Ovary (tissue), 9 donors: ENCODE results near the gene TALDO1. TPM values are rescaled to one million over a fixed set of nuclear protein-coding genes. Genes with fewer than 3 reads are reported as not detected.

Source experiments
- DNase-seq, 5 donors: peaks; one replicate each; pipeline ENCODE4 v3.0.0-alpha.2; 2019 to 2020
- H3K27ac ChIP-seq, 2 donors: fragments of 200-600 bp; one replicate each; pipeline versions ENCODE4 v1.5.1 to v1.8.0; 2019 to 2022
- H3K27me3 ChIP-seq: fragments of 200-600 bp; one replicate; pipeline ENCODE4 v1.8.0; 2022
- H3K36me3 ChIP-seq: fragments of 200-600 bp; sonication (generic); one replicate; pipeline ENCODE4 v1.5.1; 2019
- H3K4me1 ChIP-seq: one replicate; pipeline ENCODE4 v1.8.1; 2013; ENCODE audit warnings: mild to moderate bottlenecking, moderate library complexity; ENCODE audit not compliant: insufficient read depth
- H3K4me3 ChIP-seq: fragments of 200-600 bp; sonication (generic); one replicate; pipeline ENCODE4 v1.5.1; 2017
- H3K9me3 ChIP-seq, 2 donors: fragments of 200-600 bp in 1 of 2; sonication (generic) in 1 of 2; one replicate each; pipeline versions ENCODE4 v1.5.1 to v1.8.1; 2013 to 2019; ENCODE audit warnings: mild to moderate bottlenecking in 1 of 2, moderate library complexity in 1 of 2
- EP300 ChIP-seq: sonication (generic); formaldehyde crosslinking; IDR thresholded peaks from one replicate; pipeline ENCODE4 v1.6.1; 2017; ENCODE audit warnings: antibody characterized with exemption
- POLR2A ChIP-seq: fragments of 450-650 bp; IDR thresholded peaks from one replicate; pipeline ENCODE4 v1.6.1; 2017; ENCODE audit warnings: antibody characterized with exemption, mild to moderate bottlenecking, moderate library complexity
- WGBS, 3 donors: extraction: QIAGEN DNeasy Blood & Tissue Kit in 1 of 3; methylation state at CpG; one replicate each; pipeline versions ENCODE4 v1.1.5 to v1.1.7; 2013 to 2017; 5-methylcytosine and 5-hydroxymethylcytosine counted together
- intact Hi-C, 4 donors: fragments of 100-400 bp; cut with DNase I; formaldehyde crosslinking; loops; one replicate each; pipeline versions ENCODE4 v1.11.0 to v1.15.1; 2022 to 2023
- polyA plus RNA-seq, 2 donors: library from polyadenylated mRNA; stranded (reverse); fragments of 200-250 nt in 1 of 2; fragments of 350-450 nt in 1 of 2; fragmentation: Illumina TruSeq in 1 of 2; extraction: RNeasy Lipid Tissue Mini Kit (QIAGEN cat#74804) in 1 of 2; gene quantifications; one replicate each; pipeline ENCODE4 v1.2.3, GENCODE V29; 2013 to 2014
- total RNA-seq, 7 donors: library from RNA; depleted of rRNA in 2 of 7; stranded (reverse); fragments of >200 nt in 2 of 7; fragmentation: NEBNext Ultra II Directional in 3 of 7; extraction: Animal tissue kit (Norgen Biotek cat#: 25700) in 3 of 7; gene quantifications; one replicate each; pipeline versions ENCODE4 v1.1.0 to v1.2.4, GENCODE V29; 2016 to 2023
- TF ChIP-seq, protein P1 (sequence below), 3 donors: fragments of 450-650 bp in 2 of 3; fragments of 200-600 bp in 1 of 3; IDR thresholded peaks; one replicate each; pipeline versions ENCODE4 v1.5.1 to v1.8.0; 2016 to 2022; ENCODE audit warnings: antibody characterized with exemption in 3 of 3, mild to moderate bottlenecking in 1 of 3
- donor health status: DM: no; HTN: no; CAD: no; lungs with moderate emphysema.
- donor health status: DM: no; HTN: no; CAD: no.
- donor health status: Bipolar disorder and iron deficiency.
- donor health status: DM: yes; HTN: yes; CAD: no.
- donor health status: DM: no; HTN: no; CAD: no.
- donor health status: DM: yes; HTN: yes; CAD: no.

The TALDO1 gene
- total and polyA plus RNA-seq, 9 donors: 75.0 to 134 (median 110) TPM

DNA sequence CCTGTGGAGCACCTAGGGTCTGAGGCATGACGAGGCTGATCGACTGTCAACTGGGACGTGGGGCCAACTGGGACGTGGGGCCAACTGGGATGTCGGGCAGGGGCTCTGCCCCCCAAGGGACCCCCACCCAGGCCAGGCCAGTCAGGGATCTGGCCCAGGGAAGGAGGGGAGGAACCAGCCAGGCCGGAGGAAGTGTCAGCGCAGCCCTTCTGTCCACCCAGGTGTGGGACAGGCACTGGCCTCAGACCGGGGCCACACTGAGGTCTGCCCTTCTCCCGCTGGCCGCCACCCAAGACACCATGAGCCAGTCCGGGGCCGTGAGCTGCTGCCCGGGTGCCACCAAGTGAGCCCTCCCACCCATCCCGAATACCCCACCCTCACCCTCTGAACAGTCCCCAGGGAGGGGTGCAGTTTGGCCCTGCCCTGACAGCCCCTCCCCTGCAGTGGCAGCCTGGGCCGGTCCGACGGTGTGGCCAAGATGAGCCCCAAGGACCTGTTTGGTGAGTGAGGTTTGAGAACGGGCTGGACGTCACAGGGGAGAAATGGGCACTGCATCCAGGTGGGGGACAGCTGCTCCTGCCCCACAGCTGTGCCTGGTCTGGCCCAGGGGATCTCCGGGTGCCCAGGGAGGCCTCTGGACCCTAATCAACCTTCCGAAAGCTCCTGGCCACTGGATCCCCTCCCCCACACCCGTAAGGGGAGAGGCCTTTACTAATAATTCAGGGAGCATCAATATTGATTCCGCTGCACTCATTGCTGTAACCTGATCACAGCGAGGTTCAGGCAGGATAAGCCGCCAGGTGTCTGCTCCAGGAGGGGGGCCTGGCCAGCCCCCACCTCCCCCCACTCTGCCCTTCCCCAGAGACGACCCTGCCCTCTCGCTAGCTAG lies 37.9 kb upstream of the TALDO1 start:
- Histone ChIP-seq H3K27me3 (no peaks in the 10 kb centered on the region), H3K27ac (no peak overlapping the region)

DNA sequence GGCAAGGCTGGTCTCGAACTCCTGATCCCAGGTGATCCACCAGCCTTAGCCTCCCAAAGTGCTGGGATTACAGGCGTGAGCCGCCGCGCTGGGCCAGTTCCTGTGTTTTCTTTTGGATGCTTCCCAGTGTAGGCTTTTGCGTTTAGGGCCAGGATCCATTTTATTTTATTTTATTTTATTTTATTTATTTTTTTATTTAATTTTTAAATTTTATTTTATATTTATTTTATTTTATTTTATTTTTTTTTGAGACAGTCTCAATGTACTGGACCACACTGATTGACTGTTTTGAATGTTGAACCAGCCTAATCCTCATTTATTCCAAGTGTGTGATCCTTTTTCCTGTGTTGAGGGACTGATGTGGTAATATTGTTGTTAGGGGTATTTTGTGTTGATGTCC lies 32.8 kb upstream of the TALDO1 start:
- H3K9me3 ChIP-seq: no peaks in the 10 kb centered on the region
- H3K36me3 ChIP-seq: no peaks in the 10 kb centered on the region
- no peak overlapping the region for H3K4me3 ChIP-seq
- peaks cover 2% of the 10 kb centered on the region for H3K4me1 ChIP-seq
- WGBS, 3 donors: 96 to 98% (median 97%) methylated on average over 6 of the region's 6 CpGs
- DNase-seq: no peak
- H3K27me3 ChIP-seq: no peaks in the 10 kb centered on the region
- TF ChIP-seq EP300: no peak
- TF ChIP-seq, protein P1, sequence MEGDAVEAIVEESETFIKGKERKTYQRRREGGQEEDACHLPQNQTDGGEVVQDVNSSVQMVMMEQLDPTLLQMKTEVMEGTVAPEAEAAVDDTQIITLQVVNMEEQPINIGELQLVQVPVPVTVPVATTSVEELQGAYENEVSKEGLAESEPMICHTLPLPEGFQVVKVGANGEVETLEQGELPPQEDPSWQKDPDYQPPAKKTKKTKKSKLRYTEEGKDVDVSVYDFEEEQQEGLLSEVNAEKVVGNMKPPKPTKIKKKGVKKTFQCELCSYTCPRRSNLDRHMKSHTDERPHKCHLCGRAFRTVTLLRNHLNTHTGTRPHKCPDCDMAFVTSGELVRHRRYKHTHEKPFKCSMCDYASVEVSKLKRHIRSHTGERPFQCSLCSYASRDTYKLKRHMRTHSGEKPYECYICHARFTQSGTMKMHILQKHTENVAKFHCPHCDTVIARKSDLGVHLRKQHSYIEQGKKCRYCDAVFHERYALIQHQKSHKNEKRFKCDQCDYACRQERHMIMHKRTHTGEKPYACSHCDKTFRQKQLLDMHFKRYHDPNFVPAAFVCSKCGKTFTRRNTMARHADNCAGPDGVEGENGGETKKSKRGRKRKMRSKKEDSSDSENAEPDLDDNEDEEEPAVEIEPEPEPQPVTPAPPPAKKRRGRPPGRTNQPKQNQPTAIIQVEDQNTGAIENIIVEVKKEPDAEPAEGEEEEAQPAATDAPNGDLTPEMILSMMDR (IDR thresholded peaks at IDR 0.05): no peak
- TF ChIP-seq POLR2A: no peak
- H3K27ac ChIP-seq: no peak overlapping the region
- intact Hi-C loops: no loop called here

More for the DNA sequence above, 37.9 kb upstream of the TALDO1 start:
- peak in 2 of 5 donors; percentile 25 to 40 for DNase-seq
- intact Hi-C loops: loop anchor here in 1 of 4 donors (5.0 kb wide), 1 partner anchor 1198 kb away; no protein-coding TSS in a partner anchor
- H3K4me3 ChIP-seq: no peak overlapping the region
- WGBS, 3 donors: 74 to 84% (median 76%) methylated on average over 20 to 27 of the region's 27 CpGs
- no peaks in the 10 kb centered on the region for H3K36me3 ChIP-seq
- H3K4me1 ChIP-seq: peaks cover 18% of the 10 kb centered on the region
- TF ChIP-seq, protein P1 (IDR thresholded peaks at IDR 0.05): no peak
- TF ChIP-seq POLR2A: no peak
- no peak for TF ChIP-seq EP300
- H3K9me3 ChIP-seq: no peaks in the 10 kb centered on the region

DNA sequence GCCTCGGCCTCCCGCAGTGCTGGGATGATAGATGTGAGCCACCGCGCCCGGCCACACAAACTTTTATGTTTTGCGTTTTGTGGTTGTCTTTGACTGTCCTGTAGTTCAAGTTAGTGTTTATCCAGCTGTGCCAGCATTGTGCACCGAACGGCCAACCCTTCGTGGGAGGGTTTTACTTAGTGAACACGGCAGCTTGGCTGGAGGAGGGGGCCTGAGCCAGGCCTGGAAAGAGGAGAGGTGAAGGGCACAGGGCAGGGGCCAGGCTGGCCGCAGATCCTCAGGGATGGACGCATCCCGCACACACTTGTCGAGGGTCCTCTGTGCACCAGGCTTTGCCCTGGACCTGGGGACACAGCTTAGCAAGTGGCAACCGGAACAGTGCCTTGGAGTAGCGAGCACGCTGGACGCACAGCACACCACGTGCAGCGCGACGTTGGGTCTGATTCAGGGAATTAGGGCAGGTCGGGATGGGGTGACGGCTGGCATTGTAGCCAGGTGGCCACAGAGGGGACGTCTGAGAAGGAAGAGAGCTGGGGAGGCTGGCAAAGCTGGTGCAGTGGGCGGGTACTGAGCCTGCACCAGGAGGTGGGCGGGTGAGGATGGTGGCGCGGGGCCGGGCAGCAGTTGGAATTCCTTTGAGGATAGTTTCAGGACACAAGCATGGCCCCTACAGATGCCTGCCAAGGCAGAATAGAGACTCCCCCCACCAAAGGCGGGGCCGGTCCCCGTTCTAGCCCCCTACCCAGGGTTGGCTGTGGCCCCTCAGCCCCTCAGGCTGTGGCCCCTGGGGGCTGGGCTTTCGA lies 27.8 kb upstream of the TALDO1 start:
- intact Hi-C loops: loop anchor here in 2 of 4 donors (5.0 kb wide), 2 partner anchors 162 to 167 kb away; no protein-coding TSS in a partner anchor
- no peak for DNase-seq
- no peaks in the 10 kb centered on the region for H3K36me3 ChIP-seq
- H3K27ac ChIP-seq: no peak overlapping the region
- no peaks in the 10 kb centered on the region for H3K9me3 ChIP-seq
- WGBS, 3 donors: 67 to 80% (median 73%) methylated on average over 33 to 34 of the region's 34 CpGs
- no peaks in the 10 kb centered on the region for H3K27me3 ChIP-seq
- TF ChIP-seq POLR2A (no peak), EP300 (no peak)
- TF ChIP-seq, protein P1 (IDR thresholded peaks at IDR 0.05): no peak
- H3K4me3 ChIP-seq: no peak overlapping the region
- peaks cover 6% of the 10 kb centered on the region for H3K4me1 ChIP-seq

DNA sequence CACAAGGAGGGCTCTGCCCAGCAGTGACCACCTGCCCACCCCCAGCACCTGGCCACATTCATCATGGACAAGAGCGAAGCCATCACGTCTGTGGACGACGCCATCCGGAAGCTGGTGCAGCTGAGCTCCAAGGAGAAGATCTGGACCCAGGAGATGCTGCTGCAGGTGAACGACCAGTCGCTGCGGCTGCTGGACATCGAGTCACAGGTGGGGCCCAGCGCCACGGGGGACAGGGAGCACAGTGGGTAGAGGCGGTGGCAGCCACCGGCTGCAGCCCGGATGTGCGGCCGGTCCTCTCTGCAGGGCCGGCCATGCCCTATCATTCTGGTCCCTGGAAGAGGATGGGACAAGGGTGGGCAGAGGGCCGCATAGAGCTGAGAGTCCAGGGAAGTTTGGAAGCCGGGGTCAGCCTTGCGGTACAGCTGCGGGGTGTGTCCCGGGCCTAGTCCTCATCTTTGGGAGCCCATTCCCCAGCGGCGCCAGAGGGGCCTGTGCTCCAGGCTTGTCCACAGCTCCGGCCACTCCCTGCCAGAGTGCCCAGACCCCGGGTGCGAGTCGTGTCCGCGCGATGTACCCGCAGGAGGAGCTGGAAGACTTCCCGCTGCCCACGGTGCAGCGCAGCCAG lies 27.1 kb upstream of the TALDO1 start:
- Histone ChIP-seq H3K4me3 (no peak overlapping the region), H3K4me1 (peaks cover 6% of the 10 kb centered on the region), H3K36me3 (no peaks in the 10 kb centered on the region), H3K9me3 (no peaks in the 10 kb centered on the region), H3K27ac (no peak overlapping the region), H3K27me3 (no peaks in the 10 kb centered on the region)
- intact Hi-C loops: loop anchor here in 2 of 4 donors (5.0 kb wide), 2 partner anchors 163 to 168 kb away; no protein-coding TSS in a partner anchor
- 55 to 73% (median 69%) methylated on average over 32 to 35 of the region's 35 CpGs for WGBS, 3 donors
- TF ChIP-seq EP300 (no peak), POLR2A (no peak)
- TF ChIP-seq, protein P1 (IDR thresholded peaks at IDR 0.05): no peak
- DNase-seq: no peak
